Middle frontal gyrus (tissue), 1 donor: ENCODE results near the gene CALR3.
"Not testable (repeated sequence)": the region's sequence is repeated elsewhere in the genome, so short reads cannot be mapped to it uniquely, and the experiment has no call there.

Experiments used
- DNase-seq: peaks from one replicate; pipeline ENCODE4 v3.0.0-alpha.2; 2015; ENCODE audit warnings: low spot score; ENCODE audit errors: extremely low spot score

CALR3 gene

GRCh38 chr19:16458391-16459341 lies 37.3 kb downstream of the CALR3 start:
- DNase-seq = no peak

GRCh38 chr19:16457954-16458331 lies 38.0 kb downstream of the CALR3 start:
- no peak for DNase-seq

GRCh38 chr19:16457195-16457953 lies 38.6 kb downstream of the CALR3 start:
- no peak for DNase-seq

GRCh38 chr19:16456652-16457194 lies 39.2 kb downstream of the CALR3 start:
- no peak for DNase-seq

GRCh38 chr19:16455489-16455888 lies 40.5 kb downstream of the CALR3 start:
- DNase-seq = no peak

- DNase-seq = no peak
These were observed 41.5 kb downstream of the CALR3 start for GRCh38 chr19:16454351-16454918.

DNA sequence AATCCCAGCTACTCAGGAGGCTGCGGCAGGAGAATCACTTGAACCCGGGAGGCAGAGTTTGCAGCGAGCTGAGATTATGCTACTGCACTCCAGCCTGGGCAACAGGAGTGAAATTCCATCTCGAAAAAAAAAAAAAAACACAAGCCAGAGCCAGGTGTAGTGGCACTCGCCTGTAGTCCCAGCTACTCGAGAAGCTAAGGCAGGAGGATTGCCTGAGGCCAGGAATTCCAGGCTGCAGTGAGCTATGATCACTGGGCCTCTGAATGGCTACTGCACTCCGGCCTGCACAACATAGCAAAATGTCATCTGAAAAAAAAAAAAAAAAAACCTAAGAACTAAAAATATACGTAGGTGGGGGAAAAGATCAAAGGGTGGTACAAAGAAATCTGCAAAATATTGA lies 43.6 kb downstream of the CALR3 start:
- DNase-seq = no peak

GRCh38 chr19:16449330-16449961 lies 46.5 kb downstream of the CALR3 start:
- DNase-seq = no peak

DNA sequence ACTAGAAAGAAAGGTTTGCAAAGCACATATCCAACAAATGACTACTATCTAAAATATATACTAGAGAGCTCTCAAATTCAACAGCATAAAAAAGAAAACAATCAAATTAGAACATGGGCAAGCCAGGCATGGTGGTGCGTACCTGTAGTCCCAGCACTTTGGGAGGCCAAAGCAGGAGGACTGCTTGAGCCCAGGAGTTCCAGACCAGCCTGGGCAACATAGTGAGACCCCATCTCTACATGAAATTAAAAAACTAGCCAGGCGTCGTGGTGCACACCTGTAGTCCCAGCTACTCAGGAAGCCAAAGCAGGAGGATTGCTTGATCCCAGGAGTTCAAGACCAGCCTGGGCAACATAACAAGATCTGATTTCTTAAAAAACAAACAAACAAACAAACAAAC lies 47.1 kb downstream of the CALR3 start:
- not testable (repeated sequence) for DNase-seq

- no peak for DNase-seq
These were observed 49.1 kb downstream of the CALR3 start for GRCh38 chr19:16446724-16447368.

GRCh38 chr19:16446108-16446723 lies 49.8 kb downstream of the CALR3 start:
- DNase-seq = no peak

GRCh38 chr19:16445238-16446107 lies 50.5 kb downstream of the CALR3 start:
- DNase-seq = no peak

GRCh38 chr19:16444269-16444600 lies 51.7 kb downstream of the CALR3 start:
- no peak for DNase-seq

- DNase-seq = no peak
These were observed 53.3 kb downstream of the CALR3 start for GRCh38 chr19:16442386-16443276.

GRCh38 chr19:16441661-16442162 lies 54.3 kb downstream of the CALR3 start:
- no peak for DNase-seq

- no peak for DNase-seq
These were observed 59.1 kb downstream of the CALR3 start for GRCh38 chr19:16436780-16437332.

GRCh38 chr19:16435999-16436650 lies 59.8 kb downstream of the CALR3 start:
- DNase-seq = peak; percentile 22
